ENCODE data around the gene ZNF618.
A peak's percentile ranks its signal among the peaks of the same experiment; 100 is the strongest.

Gene ZNF618

DNA sequence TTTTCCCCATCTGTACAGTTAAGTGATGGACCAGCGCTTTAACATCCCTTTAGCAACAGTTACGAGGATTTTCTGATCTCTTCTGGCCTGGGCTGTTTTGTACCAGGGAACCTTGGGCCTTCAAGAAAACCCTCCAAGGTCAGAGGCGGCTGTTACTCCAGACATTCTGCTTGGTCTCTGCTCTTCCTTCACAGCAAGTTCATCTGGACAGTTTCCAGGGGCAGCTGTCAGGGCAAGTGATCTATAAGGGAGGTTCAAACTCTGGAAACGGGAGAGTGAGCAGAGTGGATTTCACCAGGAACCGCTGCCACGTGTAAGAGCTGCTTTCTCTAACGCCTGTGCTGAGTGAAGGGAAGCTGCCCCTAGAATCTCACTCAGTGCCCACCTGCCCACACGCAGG is 36.7 kb downstream of the ZNF618 start:
- no peak for DNase-seq (ENCODE audit: low read depth)

DNA sequence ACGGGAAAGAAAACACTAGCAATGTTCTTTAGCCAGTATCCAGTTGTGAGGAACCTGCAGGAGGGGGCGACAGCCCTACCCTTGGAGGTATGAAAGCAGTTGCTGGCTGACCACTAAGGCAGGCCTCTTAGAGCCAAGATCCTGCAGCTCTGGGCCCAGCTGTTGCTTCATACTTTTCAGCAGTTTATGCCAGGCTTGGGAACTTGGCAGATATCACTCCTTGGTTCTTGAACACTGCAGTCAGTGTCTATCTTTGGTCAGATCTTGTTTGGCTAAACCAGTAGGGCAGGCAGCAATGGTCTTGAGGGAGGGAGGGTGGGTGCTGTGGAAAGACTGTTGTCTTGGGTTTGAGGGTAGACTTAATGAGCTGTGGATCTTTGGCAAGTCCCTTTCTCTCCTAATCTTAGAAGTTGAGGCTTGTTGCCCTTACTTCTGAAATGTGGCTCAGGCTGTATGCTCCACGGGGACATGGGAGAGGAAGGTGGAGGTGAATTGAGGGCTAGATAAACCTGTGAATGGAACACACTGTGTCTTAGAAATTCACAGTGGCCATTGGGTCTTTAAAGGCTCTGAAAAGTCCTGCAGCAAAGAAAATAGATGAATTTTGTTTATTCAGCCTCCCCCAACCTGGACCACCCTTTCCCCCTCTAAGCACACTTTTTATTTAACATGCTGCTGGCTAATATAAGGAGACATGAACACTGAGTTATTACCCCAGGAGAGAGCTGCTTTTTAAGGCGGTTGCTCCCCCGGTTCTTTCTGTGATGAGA is 37.5 kb downstream of the ZNF618 start:
- no peak for DNase-seq (ENCODE audit: low read depth)

DNA sequence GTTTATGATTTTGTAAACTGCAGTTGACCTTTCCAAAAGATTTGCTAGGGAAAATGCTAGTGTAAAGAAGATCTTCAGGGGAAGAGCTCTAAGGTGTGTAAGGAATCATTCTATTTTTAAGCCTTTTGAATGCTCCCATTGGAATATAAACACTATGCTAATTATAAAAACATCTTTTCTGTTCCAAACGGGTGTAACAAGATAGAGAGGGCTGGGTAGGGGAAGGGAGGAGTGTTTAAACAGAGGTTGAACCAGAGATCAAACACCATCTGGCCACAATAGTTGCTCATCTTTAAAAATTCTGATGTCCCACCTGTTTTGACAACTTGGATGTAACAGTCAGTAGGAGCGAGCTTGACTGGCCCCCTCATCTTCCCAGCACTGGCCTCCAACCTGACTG is 38.4 kb downstream of the ZNF618 start:
- DNase-seq (ENCODE audit: low read depth) = no peak

DNA sequence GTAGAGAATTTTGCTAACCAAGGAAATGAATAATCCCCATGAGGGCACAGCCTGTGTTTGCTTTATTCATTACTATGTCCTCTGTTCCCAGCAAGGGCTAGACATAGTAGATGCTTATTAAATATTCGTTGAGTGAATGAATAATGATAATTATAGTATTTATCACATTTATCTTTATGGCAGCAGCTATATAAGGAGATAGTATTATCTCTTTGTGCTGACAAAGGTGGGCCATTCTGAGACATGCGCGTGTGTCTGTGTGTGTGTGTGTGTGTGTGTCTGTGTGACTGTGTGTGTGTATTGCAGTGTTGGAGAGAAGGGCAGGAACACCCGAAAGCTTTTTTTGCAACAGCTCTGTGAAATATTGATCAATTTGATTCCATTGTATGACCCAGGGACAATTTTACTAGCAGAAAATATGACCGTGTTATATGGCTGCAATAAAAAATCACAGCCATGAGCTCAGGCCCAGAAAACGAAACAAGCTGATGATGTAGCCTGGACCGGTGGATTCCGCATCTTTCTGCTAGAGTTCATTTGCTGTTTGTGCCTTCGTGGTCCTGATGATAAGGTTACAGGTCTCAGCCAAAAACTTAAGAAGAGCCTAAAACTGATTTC is 39.8 kb downstream of the ZNF618 start:
- DNase-seq (ENCODE audit: low read depth) = no peak

DNA sequence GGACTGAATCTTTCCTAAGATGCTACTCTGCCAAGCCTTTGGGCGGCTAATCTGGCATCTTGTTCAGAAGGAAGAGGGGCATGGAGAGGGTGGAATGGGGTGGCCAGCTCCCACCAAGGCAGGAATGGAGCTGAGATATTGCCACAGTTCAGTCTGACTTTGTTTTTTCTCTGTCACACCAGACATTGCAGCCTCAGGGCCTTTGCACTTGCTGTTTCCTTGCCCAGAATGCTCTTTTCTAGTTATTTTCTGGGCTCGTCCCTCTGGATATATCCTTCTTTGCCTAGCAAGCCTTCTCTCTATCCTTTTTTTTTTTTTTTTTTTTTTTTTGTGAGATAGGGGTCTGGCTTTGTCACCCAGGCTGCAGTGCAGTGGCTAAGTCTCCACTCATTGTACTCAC is 40.8 kb downstream of the ZNF618 start:
- no peak for DNase-seq (ENCODE audit: low read depth)

DNA sequence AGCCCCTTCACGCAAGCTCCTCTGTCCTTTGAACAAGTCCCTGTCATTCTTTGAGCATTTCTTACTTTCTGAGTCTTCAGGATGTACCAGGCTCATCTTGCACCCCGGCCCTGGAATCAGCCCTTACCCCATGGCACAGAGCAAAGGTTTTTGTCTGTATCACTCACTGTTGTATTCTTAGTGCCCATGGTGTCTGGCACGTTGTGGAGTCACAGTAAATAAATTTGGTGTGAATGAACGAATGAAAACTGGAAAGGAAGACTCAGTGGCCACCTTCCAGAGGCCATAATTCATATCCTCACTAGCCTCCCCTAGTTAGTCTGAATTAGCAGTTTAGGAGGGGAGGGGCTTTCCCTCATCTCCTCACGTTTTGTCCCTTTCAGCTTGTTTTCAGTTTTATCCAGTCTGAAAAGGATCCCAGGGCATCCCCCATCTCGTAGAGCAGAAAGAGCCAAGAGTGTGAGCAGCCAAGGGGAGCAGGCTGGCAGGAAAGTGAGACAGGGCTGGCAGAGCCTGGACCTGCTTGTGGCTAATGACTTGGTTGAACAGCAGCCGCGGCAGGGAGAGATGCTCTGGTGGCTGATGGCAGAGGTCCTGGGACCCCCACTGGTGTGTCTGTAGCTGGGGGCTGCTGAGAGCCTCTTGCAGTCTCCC is 42.7 kb downstream of the ZNF618 start:
- no peak for DNase-seq (ENCODE audit: low read depth)

DNA sequence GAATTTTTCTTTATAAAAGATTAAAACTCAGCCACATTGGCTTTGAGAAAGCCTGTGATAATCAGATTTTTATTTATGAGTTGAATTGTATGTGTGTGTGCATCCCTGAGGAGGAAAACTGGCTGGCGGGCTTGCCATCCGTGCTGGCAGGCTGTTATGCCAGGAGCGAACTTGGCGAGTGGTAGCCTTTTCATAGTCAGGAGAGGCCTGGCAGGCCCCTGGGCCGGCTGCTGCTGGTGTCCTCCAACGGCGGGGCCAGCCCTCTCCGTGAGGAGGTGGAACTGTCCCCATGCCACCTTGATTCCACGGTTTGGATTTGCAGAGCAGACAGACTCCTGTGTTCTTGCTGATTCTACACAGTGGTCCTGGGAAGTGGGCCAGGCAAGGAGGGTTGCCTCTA is 43.3 kb downstream of the ZNF618 start:
- DNase-seq (ENCODE audit: low read depth) = no peak

DNA sequence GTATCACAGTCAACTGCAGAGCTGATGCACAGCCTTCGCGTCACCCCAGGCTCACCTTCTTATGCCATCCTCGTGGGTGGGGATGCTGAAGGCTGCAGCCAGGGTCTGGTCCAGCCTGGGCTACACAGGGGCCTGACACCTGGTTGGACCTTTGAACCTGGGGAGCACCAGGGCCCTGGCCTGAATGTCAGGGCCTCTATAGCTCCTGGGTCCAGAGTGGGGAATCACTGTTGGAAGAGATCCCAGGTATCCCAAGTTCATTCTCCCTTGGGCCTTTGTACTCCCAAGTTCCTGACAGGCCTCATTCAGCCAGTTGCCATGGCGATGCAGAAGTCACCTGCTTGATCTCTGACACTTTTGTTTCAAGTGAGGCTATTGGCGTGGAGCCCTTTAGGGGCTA is 43.8 kb downstream of the ZNF618 start:
- DNase-seq (ENCODE audit: low read depth) = no peak

DNA sequence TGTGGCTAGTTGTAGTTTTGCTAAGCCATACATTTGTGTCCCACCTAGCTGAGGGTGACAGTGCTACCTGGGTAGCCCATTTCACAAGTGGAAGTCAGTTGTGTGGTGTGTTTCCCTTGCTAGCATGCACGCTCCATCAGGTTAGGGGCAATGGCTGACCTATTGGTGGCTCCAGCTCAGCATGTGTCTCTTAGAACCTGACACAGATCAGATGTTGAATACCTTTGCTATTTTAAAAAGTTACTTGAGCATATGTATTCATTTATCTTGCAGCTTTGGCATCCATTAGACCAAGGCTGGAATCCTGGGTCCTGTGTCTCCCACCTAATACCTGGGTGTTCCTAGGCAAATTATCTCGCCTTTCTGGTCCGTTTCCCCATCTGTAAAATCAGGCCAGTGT is 44.8 kb downstream of the ZNF618 start:
- DNase-seq (ENCODE audit: low read depth) = no peak

DNA sequence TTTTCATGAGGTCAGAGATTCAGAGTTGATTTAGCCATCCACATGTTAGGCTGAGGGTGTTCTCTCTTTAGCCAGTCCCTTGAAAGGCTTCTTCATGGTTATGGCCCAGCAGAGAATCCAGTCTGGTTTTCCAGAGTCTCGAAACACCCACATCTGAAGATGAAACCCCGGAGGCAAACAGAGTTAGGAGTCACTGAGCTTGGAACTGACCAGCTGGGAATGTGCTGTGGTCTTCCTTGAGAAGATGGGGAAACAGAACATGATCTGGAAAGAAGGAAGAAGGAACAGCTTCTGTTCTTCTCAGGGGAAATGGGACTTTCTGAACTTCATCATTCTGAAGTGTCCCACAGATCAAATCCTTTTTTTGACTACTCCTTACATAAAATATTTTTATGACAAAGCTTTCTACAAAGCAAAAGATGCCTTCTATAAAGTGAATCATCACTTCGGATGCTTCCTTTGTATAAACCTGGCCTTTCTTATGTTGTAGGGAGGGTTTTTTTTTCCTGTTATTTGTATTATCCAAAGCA is 45.4 kb downstream of the ZNF618 start:
- no peak for DNase-seq (ENCODE audit: low read depth)

DNA sequence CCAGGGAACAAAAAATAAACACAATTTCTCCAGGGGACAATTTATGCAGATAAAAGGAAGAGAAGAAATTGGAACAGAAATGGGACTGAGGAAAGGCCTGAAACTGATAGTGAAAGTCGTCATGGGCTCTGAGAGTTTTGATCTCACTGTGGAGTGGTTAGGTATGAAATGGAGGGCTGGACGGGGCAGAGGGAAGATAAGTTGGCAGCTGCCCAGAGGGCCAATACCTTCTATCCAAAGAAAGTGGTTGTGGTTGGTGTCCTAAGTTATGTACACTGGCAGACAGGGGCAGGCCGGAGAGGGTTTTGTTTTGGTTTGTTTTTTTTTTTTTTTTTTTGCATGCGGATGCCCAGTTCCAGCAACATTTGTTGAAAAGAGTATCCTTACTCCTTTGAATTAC is 46.1 kb downstream of the ZNF618 start:
- no peak for DNase-seq (ENCODE audit: low read depth)

DNA sequence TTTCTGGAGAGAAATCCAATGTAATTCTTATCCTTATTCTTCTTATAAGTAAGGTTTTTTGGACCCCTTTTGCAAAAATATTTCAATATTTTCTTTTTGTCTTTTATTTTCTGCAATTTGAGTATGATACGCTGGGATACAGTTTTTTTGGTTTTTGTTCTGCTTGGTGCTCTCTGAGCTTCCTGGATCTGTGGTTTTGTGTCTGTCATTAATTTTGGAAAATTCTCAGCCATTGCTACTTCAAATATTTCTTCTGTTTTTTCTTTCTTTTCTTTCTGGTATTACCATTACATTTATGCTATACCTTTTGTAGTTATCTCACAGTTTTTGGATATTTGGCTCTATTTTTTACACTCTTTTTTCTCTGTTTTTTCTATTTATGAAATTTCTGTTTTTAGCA is 50.1 kb downstream of the ZNF618 start:
- no peak for DNase-seq (ENCODE audit: low read depth)

DNA sequence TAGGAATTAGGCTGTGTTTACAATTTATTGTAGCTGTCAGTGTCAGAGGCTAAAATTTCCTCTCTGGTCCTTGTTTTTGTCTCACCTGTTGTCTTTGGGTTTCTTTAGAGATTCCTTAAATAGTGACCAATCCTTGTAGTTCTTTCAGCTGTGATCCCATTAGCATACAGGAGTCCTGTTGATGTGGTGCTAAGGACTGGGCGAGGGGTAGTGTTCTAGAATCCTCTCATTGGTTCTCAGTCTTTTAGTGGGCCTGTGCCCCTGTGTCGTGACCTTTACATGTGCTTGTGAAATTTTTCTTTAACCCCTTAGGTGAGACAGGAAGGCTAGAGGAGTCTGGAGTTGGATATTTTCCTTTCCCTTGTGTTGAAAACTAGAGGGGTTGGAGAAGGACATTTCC is 51.2 kb downstream of the ZNF618 start:
- no peak for DNase-seq (ENCODE audit: low read depth)

DNA sequence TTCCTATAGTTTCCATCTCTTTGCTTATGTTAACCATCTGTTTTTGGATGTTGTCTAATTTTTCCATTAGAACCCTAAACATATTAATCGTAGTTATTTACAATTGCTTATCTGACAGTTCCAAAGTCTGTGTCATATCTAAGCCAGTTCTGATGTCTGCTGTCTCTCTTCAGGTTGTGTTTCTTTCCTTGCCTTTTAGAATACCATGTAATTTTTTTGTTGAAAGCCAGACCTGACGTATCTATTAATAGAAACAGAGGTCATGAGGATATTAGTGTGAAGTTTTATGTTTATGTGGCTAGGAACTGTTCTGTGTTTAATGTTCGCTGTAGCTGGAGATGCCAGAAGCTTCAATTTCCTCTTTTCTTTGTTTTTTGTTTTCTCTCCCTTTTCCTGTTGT is 52.2 kb downstream of the ZNF618 start:
- no peak for DNase-seq (ENCODE audit: low read depth)

DNA sequence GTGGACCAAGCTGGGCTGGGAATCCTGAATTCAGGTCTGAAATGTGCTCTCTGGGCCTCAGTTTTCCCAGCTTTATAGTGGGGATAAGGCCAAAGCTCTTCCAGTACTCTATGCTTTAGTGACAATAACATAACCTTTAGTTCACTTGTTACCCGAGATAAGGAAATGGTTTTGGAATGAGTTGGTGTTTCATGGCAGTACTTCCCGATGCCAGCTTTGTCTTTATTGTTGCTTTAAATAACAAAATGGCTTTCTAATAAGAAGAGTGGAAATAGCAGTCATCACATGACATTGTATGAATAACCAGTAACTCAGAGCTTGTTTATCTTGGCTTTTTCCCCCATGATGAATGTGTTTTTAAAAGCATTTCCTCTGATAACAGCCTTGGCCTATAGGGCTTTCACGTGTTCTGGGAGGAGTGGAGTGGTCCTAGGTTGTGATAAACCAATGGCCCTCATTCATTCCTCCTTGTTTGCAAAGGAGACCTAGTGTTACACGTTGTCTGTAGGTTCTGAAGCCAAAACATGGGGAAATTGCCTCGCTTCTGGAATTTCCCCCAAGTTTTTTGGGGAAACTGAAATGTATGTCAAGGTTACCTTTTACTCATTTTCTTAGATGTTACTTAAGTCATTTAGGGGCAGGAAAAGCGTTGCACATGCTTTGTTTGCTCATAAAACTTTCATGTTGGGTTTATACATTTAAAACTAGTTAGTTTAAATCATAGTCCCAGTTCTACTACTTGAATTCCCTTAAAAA is 53.7 kb downstream of the ZNF618 start:
- peak; percentile 57 for DNase-seq (ENCODE audit: low read depth)

DNA sequence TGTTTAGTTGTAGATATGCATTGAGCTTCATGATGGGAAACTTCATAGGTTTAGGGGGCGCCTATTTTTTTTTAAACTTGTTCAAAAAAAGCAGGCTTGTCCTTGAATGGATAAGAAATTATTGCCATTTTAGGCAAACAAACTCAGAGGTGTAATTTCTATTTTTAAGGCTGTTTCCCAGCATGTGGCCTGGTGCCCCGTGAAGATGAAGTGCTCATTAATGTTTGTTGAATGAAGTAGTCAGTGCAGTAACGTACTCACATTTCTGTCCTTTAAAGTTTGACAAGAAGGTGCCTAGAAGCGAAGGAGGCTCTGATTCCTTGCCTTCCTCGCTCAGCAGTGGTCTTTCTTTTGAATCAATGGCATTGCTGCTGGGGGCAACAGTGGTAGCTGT is 54.3 kb downstream of the ZNF618 start:
- no peak for DNase-seq (ENCODE audit: low read depth)

DNA sequence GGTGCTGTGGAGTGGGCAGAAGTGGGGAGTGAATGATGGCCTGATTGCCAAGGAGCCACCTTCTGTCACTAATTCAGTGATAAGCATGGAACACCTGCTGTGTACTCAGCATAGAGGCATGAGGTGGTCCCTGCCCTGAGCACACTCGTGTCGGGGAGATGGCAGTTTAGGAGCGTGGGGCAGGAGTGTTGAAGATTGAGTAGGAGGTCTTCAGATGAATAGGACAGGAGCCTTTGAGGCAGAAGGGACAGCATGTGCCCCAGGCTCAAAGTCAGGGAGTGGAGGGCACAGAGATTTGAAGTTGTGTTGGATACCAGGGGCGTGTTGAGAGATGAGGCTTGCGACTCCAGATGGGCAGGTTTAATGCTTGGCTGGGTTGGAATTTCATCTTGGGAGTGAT is 55.0 kb downstream of the ZNF618 start:
- DNase-seq (ENCODE audit: low read depth) = no peak

DNA sequence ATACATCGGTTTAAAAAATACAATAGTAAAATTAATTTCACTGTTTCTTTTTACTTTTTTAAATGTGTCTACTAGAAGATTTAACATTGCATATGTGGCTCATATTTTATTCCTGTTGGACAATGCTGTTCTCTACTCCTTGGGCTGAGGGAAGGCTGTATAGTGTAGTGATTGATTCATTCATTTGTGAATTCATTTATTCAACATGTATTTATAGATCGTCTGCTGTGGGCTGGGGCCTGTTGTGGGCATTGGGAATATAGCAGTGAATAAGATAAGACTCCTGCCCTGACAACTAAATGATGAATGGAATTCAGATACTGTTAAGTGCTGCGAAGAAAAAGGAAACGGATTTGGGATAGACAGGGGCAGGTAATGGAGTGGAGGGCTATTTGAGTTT is 55.7 kb downstream of the ZNF618 start:
- no peak for DNase-seq (ENCODE audit: low read depth)

DNA sequence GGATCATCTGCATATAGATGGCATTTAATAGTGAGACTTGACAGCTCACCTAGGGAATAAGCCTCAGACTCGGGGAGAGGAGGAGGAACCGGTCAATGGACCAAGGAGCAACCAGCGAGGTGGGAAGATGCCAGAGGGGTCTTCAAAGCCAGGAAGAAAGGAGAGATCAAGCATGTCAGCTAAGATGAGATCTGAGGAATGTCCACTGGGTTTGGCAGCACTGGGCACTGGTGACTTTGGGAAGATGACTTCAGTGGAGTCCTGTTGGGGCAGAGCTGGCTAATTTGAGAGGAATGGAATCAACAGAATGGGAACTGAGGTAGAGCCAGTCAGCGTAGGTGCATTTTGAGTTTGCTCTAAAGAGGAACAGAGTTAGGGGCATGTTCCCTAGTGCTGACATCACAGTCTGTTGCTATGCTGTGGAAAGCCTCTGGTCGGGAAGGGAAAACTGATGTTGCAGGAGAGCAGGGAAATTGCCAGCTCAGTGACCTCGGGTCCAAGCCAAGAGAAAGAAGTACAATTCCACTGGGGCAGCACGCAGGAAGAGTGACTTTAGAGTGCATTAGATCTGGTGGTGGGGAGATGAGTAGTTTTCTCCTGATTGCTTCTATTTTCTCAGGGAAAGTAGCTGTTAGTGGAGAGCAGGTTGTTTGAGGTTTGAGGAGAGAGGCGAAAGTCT is 56.9 kb downstream of the ZNF618 start:
- no peak for DNase-seq (ENCODE audit: low read depth)

DNA sequence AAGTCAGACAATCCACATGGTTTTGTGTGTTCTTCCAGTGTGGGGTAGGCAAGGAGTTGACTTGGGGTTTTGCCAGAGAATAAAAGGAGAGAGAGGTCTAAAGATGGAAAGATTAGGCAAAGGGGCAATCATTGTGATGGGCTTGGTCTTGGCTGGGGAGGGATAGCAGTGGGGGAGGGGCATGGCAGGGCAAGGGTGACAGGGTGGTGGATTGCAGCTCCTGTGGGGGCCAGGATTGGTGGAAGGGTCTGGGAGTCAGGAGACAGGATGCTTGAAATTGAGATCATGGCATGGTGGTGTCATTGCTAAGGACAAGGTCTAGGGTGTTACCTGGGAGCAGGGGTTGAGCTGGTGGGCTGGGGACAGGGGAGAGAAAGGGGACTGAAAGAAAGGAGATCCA is 57.6 kb downstream of the ZNF618 start:
- no peak for DNase-seq (ENCODE audit: low read depth)

DNA sequence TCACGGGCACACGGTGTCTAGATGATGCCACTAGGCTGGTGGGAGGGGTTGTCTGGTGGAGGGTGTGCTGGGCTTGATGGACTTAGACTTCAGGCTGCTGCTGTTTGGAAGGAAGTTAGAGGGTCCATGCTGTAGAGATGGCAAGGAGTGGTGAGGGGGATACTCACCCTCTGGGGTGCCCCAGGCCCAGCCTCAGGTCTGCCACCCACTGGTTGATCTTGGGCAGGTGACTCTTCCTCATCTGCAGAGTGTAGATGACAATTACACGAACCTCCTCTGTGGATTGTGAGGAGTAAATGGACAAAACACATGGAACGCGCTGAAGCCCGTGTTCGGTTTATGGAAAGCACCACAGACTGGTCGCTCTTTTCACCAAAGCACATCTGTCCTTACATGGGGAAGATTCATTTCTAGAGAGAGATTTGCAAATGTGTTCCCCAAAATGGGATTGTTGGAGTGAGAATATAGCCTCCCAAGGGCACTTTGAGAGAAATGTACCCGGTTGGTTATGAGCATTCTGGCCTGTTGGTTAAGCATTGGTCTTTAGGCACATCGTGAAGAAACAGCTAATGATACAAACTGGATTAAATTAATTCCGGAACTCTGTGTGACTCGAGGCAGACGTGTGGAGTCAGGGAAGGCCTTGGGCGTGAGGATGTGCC is 58.2 kb downstream of the ZNF618 start:
- DNase-seq (ENCODE audit: low read depth) = no peak
